Neuronal stem cell (in vitro differentiated cells): ENCODE data around the gene PPP1R27.

Source experiments
- DNase-seq: peaks from one replicate; pipeline ENCODE4 v3.0.0-alpha.2; 2013; ENCODE audit warnings: low spot score
- H2AFZ ChIP-seq: one replicate; pipeline ENCODE4 v1.6.1; 2013; ENCODE audit warnings: mild to moderate bottlenecking, low read length, inconsistent platforms
- H2AK5ac ChIP-seq: 2 replicates; pipeline ENCODE4 v1.6.1; 2013; ENCODE audit warnings: low read depth, mild to moderate bottlenecking, inconsistent platforms, low read length, moderate library complexity, mixed read lengths
- H2BK120ac ChIP-seq: 2 replicates; pipeline ENCODE4 v1.6.1; 2013; ENCODE audit warnings: low read depth, mild to moderate bottlenecking, inconsistent platforms, low read length, moderate library complexity, mixed read lengths
- H2BK12ac ChIP-seq: one replicate; pipeline ENCODE4 v1.6.1; 2013; ENCODE audit warnings: low read length, inconsistent platforms
- H2BK15ac ChIP-seq: 2 replicates; pipeline ENCODE4 v1.6.1; 2013; ENCODE audit warnings: mild to moderate bottlenecking, low read length, inconsistent platforms, mixed read lengths
- H2BK5ac ChIP-seq: one replicate; pipeline ENCODE4 v1.6.1; 2013; ENCODE audit warnings: inconsistent platforms, mild to moderate bottlenecking, low read length, moderate library complexity
- H3K14ac ChIP-seq: one replicate; pipeline ENCODE4 v1.6.1; 2013; ENCODE audit warnings: low read length, inconsistent platforms
- H3K18ac ChIP-seq: 2 replicates; pipeline ENCODE4 v1.6.1; 2013; ENCODE audit warnings: low read length, inconsistent platforms
- H3K23ac ChIP-seq: 2 replicates; pipeline ENCODE4 v1.6.1; 2013; ENCODE audit warnings: low read depth, mild to moderate bottlenecking, mixed read lengths, low read length, inconsistent platforms; ENCODE audit not compliant: poor library complexity
- H3K27ac ChIP-seq: replicated peaks from 3 replicates; pipeline ENCODE4 v1.5.1; 2013; ENCODE audit warnings: low read length, inconsistent platforms
- H3K27me3 ChIP-seq, 3 experiments: 2 replicates each; pipeline ENCODE4 v1.6.1; 2013; ENCODE audit warnings: low read length in 3 of 3, mild to moderate bottlenecking in 2 of 3, inconsistent platforms in 1 of 3, low read depth in 1 of 3, mixed read lengths in 1 of 3, moderate library complexity in 1 of 3; ENCODE audit not compliant: control insufficient read depth in 3 of 3, insufficient read depth in 3 of 3
- H3K36me3 ChIP-seq, 2 donors: replicated peaks in 1 of 2; 2 replicates each; pipeline ENCODE4 v1.6.1; 2013; ENCODE audit warnings: low read length in 2 of 2; ENCODE audit not compliant: control insufficient read depth in 2 of 2, insufficient read depth in 2 of 2
- H3K4ac ChIP-seq: 2 replicates; pipeline ENCODE4 v1.6.1; 2013; ENCODE audit warnings: inconsistent platforms, mild to moderate bottlenecking, low read length, moderate library complexity
- H3K4me1 ChIP-seq, 2 donors: 1 replicate in 1 of 2; 2 replicates in 1 of 2; pipeline ENCODE4 v1.6.1; 2013; ENCODE audit warnings: low read length in 2 of 2, low read depth in 1 of 2; ENCODE audit not compliant: control insufficient read depth in 2 of 2, insufficient read depth in 1 of 2
- H3K4me2 ChIP-seq: one replicate; pipeline ENCODE4 v1.6.1; 2013; ENCODE audit warnings: mild to moderate bottlenecking, low read length, inconsistent platforms; ENCODE audit not compliant: insufficient read depth, poor library complexity, severe bottlenecking
- H3K4me3 ChIP-seq, 2 donors: 2 replicates each; pipeline ENCODE4 v1.5.1; 2013; ENCODE audit warnings: low read length in 2 of 2, mild to moderate bottlenecking in 2 of 2, inconsistent platforms in 1 of 2, moderate library complexity in 1 of 2
- H3K79me1 ChIP-seq: one replicate; pipeline ENCODE4 v1.6.1; 2013; ENCODE audit warnings: low read depth, mild to moderate bottlenecking, inconsistent platforms, low read length, moderate library complexity
- H3K9ac ChIP-seq: one replicate; pipeline ENCODE4 v1.6.1; 2013; ENCODE audit warnings: mild to moderate bottlenecking, low read depth, low read length, inconsistent platforms; ENCODE audit not compliant: poor library complexity
- H3K9me3 ChIP-seq, 2 donors: replicated peaks in 1 of 2; 2 replicates each; pipeline versions ENCODE3 to v1.6.1; 2013; ENCODE audit warnings: low read length in 2 of 2, mild to moderate bottlenecking in 2 of 2, inconsistent platforms in 1 of 2, low read depth in 1 of 2, mixed read lengths in 1 of 2, moderate library complexity in 1 of 2; ENCODE audit not compliant: control insufficient read depth in 2 of 2, insufficient read depth in 1 of 2
- H4K8ac ChIP-seq: one replicate; pipeline ENCODE4 v1.6.1; 2013; ENCODE audit warnings: low read depth, mild to moderate bottlenecking, inconsistent platforms, low read length, moderate library complexity
- H4K91ac ChIP-seq: one replicate; pipeline ENCODE4 v1.6.1; 2013; ENCODE audit warnings: low read length, low read depth, mild to moderate bottlenecking, inconsistent platforms; ENCODE audit not compliant: poor library complexity
- WGBS, 2 donors: extraction: QIAGEN DNeasy Blood & Tissue Kit; methylation state at CpG; one replicate each; pipeline ENCODE4 v1.1.7; 2013; ENCODE audit warnings: missing lambda C conversion rate in 2 of 2, mixed read lengths in 1 of 2; ENCODE audit not compliant: insufficient read length in 2 of 2, insufficient replicate concordance in 1 of 2; ENCODE audit errors: extremely low coverage in 2 of 2; 5-methylcytosine and 5-hydroxymethylcytosine counted together

The PPP1R27 gene

DNA sequence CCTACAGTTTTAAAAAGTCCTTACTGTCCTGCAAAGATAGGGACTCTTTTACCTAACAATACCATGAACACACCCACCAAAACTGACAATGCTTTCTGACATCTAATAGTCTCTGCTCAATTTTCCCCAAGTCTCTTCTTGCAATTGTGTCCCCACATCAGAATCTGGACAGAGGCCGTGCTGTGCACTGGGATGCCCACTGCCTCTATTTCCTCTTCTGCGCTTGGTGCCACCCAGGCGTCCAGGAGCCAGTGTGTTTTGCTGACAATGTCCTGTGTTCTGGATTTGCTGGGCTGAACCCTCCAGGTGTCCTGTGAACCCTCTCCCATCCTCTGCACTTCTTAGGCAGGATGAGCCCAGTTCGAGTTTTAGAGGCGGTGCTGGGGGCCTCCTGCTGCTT lies 42.7 kb upstream of the PPP1R27 start:
- no peak overlapping the region for H3K4ac ChIP-seq
- no peak overlapping the region for H2BK15ac ChIP-seq
- no peak overlapping the region for H2AFZ ChIP-seq
- no CpG with 5 or more reads among the region's 5 CpGs for WGBS, 2 donors
- H3K23ac ChIP-seq: no peak overlapping the region
- H4K8ac ChIP-seq: no peak overlapping the region
- H3K4me3 ChIP-seq: no peak overlapping the region
- DNase-seq: no peak
- H3K9ac ChIP-seq: no peak overlapping the region
- peaks cover 0 to 5% of the 10 kb centered on the region in 2 donors for H3K9me3 ChIP-seq
- no peak overlapping the region for H2BK12ac ChIP-seq
- no peak overlapping the region for H2BK120ac ChIP-seq
- H3K4me1 ChIP-seq: no peaks in the 10 kb centered on the region
- H3K4me2 ChIP-seq: no peak overlapping the region
- peak overlapping the region; percentile 66 for H2BK5ac ChIP-seq
- no peak overlapping the region for H3K27ac ChIP-seq
- peaks cover 3% of the 10 kb centered on the region for H3K79me1 ChIP-seq
- H3K27me3 ChIP-seq: no peaks in the 10 kb centered on the region
- H3K14ac ChIP-seq: no peak overlapping the region
- no peak overlapping the region for H2AK5ac ChIP-seq
- H4K91ac ChIP-seq: no peak overlapping the region
- peaks cover 6 to 53% of the 10 kb centered on the region in 2 donors for H3K36me3 ChIP-seq
- H3K18ac ChIP-seq: no peak overlapping the region

DNA sequence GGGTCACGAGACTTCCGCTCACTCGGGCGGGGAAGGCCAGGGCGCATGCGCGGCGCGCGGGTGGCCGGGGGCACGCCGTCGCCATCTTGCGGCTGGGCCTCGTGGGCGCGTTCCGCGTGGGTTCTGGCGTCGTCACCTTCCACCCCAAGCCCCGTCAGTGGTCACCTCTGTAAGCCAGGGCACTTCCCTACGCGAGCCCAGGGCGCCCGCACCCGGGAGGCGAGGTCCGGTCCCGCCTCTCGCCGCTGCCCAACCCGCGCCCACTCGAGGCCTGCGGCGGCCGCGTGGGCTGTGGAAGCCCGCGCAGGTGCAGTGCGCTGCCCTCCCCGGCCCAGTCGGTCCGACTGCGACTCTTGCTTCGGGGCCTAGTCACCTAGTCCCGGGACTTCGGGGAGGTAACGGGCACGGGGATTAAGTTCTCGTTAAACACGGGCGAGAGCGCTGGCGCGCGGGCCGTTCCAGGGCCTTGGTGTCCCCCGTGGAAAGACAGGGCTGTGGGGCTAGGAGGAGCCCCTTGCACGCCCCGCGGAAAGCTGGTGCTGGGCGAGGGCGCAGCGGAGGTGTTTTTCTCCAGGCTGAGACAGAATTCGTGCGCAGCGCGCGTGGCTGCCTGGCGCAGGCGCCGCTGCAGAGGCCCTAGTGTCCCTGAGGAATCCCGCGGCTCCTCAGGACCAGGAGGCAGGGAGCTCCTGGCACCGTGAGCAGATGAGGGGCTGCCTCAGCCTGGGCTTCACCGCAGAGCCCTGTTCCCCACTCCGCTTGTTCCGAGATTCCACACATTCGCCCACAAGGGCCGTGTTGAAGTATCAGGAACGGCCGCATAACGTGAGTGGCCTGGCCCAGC lies 36.8 kb upstream of the PPP1R27 start:
- H2BK15ac ChIP-seq: peak overlapping the region; percentile 95
- peak overlapping the region; percentile 99 for H3K23ac ChIP-seq
- no peaks in the 10 kb centered on the region for H3K27me3 ChIP-seq
- peaks cover 0 to 1% of the 10 kb centered on the region in 2 donors for H3K9me3 ChIP-seq
- H3K4me3 ChIP-seq: peak overlapping the region; percentile 94 to 95
- peak overlapping the region; percentile 100 for H3K9ac ChIP-seq
- peaks cover 17 to 20% of the 10 kb centered on the region in 2 donors for H3K4me1 ChIP-seq
- H2AK5ac ChIP-seq: peak overlapping the region; percentile 100
- peak; percentile 81 for DNase-seq
- H2BK5ac ChIP-seq: peak overlapping the region; percentile 94
- H2BK120ac ChIP-seq: no peak overlapping the region
- peak overlapping the region; percentile 84 for H3K4me2 ChIP-seq
- H3K79me1 ChIP-seq: peaks cover 21% of the 10 kb centered on the region
- peak overlapping the region; percentile 100 for H3K4ac ChIP-seq
- H3K18ac ChIP-seq: peak overlapping the region; percentile 100
- peak overlapping the region; percentile 30 for H2BK12ac ChIP-seq
- peak overlapping the region; percentile 100 for H3K14ac ChIP-seq
- H2AFZ ChIP-seq: peak overlapping the region; percentile 87
- H3K36me3 ChIP-seq: peaks cover 15 to 38% of the 10 kb centered on the region in 2 donors
- no CpG with 5 or more reads among the region's 86 CpGs for WGBS, 2 donors
- H3K27ac ChIP-seq: peak overlapping the region; percentile 76
- peak overlapping the region; percentile 99 for H4K91ac ChIP-seq
- peak overlapping the region; percentile 100 for H4K8ac ChIP-seq

DNA sequence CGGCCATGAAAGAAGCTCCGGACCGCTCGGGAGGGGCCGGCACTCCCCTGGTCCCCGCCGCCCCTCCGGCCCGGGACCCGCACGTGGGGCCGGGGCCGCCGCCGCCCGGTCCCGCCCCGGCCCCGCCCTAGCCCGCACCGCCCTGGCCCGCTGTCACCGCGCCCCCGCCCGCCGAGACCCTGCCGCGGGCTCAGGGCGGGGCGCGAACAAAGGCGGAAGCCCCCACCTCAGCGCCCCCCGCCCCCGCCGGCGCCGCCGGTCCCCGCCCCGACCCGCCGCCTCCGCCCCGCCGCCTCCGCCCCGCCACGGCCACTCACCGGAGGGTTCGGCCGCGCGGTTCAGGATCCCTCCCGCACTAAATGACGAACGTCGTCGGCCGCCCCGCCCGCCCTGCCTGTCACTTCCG lies 36.1 kb upstream of the PPP1R27 start, which contains the start of gene ARHGDIA:
Gene ARHGDIA, minus strand, starts transcription at position 357 of the 406 bp plus-strand sequence. CDS start 1,407 bp downstream, outside the sequence.
- no peak for DNase-seq
- Histone ChIP-seq H3K4me2 (peak within 1 kb of the TSS; percentile 90), H4K8ac (peak within 1 kb of the TSS; percentile 100), H2BK120ac (no peak within 1 kb of the TSS), H3K36me3 (peaks cover 17 to 42% of the 10 kb centered on the region in 2 donors), H3K27me3 (no peaks in the 10 kb centered on the region), H4K91ac (peak within 1 kb of the TSS; percentile 99), H3K18ac (peak within 1 kb of the TSS; percentile 100), H2AFZ (peak within 1 kb of the TSS; percentile 87), H2AK5ac (peak within 1 kb of the TSS; percentile 100), H3K9me3 (peaks cover 0 to 1% of the 10 kb centered on the region in 2 donors), H3K4me3 (peak within 1 kb of the TSS; percentile 94 to 95), H2BK15ac (peak within 1 kb of the TSS; percentile 95), H3K27ac (peak within 1 kb of the TSS; percentile 76), H3K79me1 (peaks cover 25% of the 10 kb centered on the region), H2BK12ac (peak within 1 kb of the TSS; percentile 30), H3K14ac (peak within 1 kb of the TSS; percentile 100), H3K4me1 (peaks cover 17 to 20% of the 10 kb centered on the region in 2 donors), H3K23ac (peak within 1 kb of the TSS; percentile 99), H2BK5ac (peak within 1 kb of the TSS; percentile 94), H3K4ac (peak within 1 kb of the TSS; percentile 100), H3K9ac (peak within 1 kb of the TSS; percentile 100)
- WGBS, 2 donors: no CpG with 5 or more reads among the region's 64 CpGs
